ENCODE results near the gene ADAM10.

Gene ADAM10

DNA sequence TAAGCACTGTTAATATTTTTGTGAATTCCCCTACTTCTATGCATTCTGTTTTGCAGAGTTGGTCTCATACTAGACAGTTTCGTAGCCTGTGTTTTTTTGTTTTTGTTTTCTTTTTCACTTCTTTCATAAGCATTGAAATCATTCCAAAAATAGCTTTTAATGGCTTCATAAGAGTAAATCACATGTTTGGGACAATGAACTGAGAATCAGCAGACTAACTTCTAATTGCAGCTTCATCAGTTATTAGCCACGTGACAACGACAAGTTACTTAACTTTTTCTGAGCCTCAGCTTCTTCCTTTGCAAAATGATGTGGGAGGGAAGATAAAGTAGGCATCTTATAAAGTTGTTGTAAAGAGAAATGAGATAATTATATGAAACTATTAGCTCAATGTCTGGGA is 193.0 kb downstream of the ADAM10 start:
- in situ Hi-C loops (cut with MboI; ENCODE audit: low sequenced_read_pairs), result no loop called here
- no peak overlapping the region for H3K4me3 ChIP-seq
- no peaks in the 10 kb centered on the region for H3K27me3 ChIP-seq (ENCODE audit: low read depth)
- no peak for DNase-seq (ENCODE audit: low spot score in 2 of 2)
- H3K36me3 ChIP-seq (replicated peaks), result no peaks in the 10 kb centered on the region
- no peaks in the 10 kb centered on the region for H3K9me3 ChIP-seq
- H3K4me1 ChIP-seq, result no peaks in the 10 kb centered on the region

DNA sequence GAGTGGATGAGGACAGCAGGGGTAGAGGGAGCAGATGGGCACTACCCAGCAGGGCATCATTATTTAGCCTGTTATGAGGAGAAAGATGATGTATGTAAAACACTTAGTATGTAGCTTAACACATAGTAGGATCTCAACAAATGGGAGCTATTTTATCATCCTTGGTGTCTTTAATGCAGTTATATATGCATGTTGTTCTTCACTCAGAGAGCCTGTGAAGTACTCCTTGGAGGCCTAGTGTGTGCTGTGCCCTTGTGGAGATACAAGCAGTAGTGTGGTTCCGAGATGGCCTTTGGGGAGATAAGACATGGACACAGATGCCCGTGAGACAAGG is 193.5 kb downstream of the ADAM10 start:
- in situ Hi-C loops (cut with MboI; ENCODE audit: low sequenced_read_pairs), result no loop called here

DNA sequence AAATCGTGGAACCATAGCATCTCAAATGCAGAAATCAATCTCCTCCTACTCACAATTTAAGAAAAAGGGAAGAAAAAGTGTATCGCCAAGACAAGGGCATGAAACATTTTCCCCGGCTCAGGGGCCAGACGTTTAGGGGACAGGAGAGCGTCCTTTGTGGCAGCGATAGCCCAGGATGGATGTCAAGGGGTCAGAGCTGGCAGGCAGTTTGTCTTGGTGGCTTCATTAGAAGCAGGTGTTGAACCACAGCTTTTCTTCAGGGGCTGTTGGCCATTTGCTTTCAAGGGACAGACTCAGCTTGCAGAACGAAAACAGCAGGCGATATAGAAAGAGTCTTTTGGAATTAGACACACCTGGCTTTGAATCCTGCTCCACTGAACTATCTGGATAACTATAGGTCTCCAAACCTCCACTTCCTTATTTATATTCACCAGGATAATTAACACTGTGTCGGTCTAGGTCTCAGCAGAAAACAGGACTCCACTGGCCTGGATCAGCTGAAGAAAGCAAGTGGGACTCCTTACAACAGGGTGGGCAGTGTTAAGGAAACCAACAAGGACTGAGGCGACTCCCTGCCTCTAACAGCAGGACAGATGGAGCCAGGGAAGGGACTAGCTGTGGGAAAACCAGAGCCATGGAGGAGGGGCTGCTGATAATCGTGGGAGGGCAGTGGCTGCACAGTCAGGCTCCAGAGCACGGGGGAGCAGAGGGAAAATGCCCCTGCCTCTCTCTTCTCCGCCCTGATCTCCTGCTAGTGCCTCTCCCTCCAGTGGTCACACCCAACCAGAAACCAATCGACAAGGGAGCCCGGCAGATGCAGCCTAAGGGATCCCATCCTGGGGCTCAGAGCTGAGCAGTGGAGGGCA is 194.1 kb downstream of the ADAM10 start:
- no peak for DNase-seq (ENCODE audit: low spot score in 2 of 2)
- Histone ChIP-seq H3K36me3 (replicated peaks) (no peaks in the 10 kb centered on the region), H3K4me1 (no peaks in the 10 kb centered on the region), H3K4me3 (no peak overlapping the region), H3K9me3 (no peaks in the 10 kb centered on the region), H3K27me3 (ENCODE audit: low read depth) (no peaks in the 10 kb centered on the region)
- in situ Hi-C loops (cut with MboI; ENCODE audit: low sequenced_read_pairs), result no loop called here

More for the DNA sequence above, 193.5 kb downstream of the ADAM10 start:
- H3K4me3 ChIP-seq, result no peak overlapping the region
- DNase-seq (ENCODE audit: low spot score in 2 of 2), result no peak
- no peaks in the 10 kb centered on the region for H3K27me3 ChIP-seq (ENCODE audit: low read depth)
- H3K9me3 ChIP-seq, result no peaks in the 10 kb centered on the region
- no peaks in the 10 kb centered on the region for H3K4me1 ChIP-seq
- H3K36me3 ChIP-seq (replicated peaks), result no peaks in the 10 kb centered on the region

DNA sequence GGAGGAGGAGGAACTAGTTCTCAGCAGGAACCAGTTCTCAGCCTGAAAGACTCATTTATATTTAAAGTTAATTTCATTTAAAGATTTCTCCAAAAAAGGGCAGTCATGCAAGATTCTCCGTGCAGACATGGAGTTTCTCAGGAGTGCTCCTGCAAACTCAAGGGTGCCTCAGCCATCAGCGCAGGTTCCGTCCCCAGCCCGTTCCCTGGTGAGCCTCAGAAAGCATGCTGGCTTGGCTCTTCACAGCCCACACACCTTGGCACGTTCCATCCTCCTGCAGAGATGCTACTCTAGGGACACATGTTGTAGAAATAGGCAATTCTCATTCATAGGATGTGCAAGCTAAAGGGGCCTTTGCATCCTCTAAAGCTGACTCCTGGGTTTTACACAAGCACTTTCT is 194.7 kb downstream of the ADAM10 start:
- Histone ChIP-seq H3K27me3 (ENCODE audit: low read depth) (no peaks in the 10 kb centered on the region), H3K9me3 (no peaks in the 10 kb centered on the region), H3K4me1 (no peaks in the 10 kb centered on the region), H3K4me3 (no peak overlapping the region), H3K36me3 (replicated peaks) (no peaks in the 10 kb centered on the region)
- no peak for DNase-seq (ENCODE audit: low spot score in 2 of 2)
- in situ Hi-C loops (cut with MboI; ENCODE audit: low sequenced_read_pairs), result no loop called here

DNA sequence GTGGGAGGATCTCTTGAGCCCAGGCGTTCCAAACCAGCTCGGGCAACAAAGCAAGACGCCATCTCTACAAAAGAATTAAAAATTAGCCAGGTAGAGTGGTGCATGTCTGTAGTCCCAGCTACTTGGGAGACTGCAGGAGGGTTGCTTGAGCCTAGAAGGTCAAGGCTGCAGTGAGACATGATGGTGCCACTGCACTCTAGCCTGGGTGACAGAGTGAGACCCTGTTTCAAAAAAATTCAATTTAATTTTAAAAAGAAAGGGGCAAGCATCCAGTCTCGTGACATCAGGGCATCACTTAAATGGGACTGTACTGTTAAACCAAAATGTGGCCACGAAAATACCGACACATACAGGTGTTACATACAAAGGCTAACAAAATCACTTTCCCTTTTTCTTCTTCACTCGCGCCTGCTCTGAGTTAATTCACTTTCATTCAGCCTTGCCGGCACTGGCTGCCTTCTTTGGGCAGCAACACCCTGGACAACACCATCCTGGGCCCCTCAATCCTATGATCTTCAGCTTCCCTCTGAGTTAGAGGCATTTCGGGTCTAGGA is 196.1 kb downstream of the ADAM10 start:
- no peak for DNase-seq (ENCODE audit: low spot score in 2 of 2)
- H3K4me1 ChIP-seq, result no peaks in the 10 kb centered on the region

DNA sequence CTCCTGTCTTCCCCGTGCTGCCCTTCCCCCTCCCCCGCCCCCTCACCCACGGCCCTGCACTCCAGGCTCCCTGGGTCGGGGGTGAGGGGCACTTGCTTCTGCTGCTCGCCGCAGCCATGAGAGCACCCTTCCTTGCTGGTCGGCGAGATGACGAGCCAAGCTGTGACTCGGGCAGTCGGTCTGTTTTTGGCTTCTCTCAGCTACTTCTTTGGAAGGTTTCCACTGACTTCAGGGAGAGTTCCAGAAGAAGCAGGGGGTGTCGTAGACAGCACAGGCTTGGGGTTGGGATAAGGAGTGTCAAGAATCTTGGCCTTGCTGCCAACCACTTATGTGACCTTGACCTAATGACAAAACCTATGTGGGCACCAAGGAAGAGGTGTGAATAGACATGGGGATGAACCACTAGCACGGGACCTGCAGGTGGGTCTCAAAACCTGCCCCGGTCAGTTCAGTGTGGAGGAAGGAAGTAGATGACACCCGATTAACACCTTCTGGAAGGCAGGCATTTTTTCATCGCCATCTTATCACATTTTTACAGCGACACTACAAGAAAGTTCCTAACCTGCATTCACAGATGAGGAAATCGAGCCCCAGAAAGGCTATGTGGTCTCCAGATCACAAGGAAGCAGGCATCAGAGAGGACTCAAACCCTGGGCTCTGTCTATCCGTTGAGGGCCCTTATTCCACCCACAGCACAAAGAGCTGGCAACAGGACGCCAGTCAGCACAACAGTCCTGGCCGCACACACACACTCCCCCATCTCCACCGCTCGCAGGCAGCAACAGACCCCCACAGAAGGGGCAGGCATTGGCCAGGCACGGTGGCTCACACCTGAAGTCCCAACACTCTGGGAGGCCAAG is 196.8 kb downstream of the ADAM10 start:
- Histone ChIP-seq H3K4me1 (no peaks in the 10 kb centered on the region), H3K27me3 (ENCODE audit: low read depth) (no peaks in the 10 kb centered on the region), H3K9me3 (no peaks in the 10 kb centered on the region), H3K36me3 (replicated peaks) (no peaks in the 10 kb centered on the region), H3K4me3 (no peak overlapping the region)
- in situ Hi-C loops (cut with MboI; ENCODE audit: low sequenced_read_pairs), result no loop called here
- DNase-seq (ENCODE audit: low spot score in 2 of 2), result no peak

More for the DNA sequence above, 196.1 kb downstream of the ADAM10 start:
- Histone ChIP-seq H3K27me3 (ENCODE audit: low read depth) (no peaks in the 10 kb centered on the region), H3K36me3 (replicated peaks) (no peaks in the 10 kb centered on the region), H3K4me3 (no peak overlapping the region), H3K9me3 (no peaks in the 10 kb centered on the region)
- in situ Hi-C loops (cut with MboI; ENCODE audit: low sequenced_read_pairs), result no loop called here

DNA sequence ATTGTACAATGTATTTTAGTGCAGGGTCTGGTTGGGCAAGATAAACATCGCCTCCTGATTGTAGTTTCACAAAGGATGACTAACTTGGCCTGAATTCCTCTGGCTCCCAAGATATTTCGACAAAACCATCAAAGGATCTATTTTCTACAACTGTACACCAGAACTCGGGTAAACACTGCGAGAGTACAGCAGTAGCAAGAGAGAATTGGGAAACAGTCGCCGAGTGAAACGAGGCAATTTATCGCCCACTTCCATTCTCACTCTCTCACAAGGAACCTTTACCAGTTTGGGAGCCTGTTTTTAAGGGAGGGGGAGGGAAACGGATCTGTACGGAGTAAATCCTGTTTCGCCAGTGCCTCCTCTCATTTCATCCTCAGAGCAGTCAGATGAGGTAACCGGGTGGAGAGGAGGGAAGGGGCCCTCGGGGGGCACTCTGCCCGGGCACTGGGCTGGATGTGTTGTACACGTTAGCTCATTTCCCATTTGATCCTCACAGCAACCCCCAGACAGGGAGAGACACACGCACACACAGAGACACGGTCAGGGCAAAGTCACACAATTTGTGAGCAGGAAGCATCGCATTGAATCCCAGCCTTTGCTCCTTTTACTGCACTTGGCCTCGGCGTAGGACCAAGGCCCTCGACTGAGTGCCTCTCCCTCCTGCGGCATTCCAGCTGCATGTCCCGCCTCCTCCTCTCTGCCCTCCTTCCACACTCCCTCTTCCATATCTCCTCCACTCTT is 197.6 kb downstream of the ADAM10 start:
- H3K4me3 ChIP-seq, result no peak overlapping the region
- no peaks in the 10 kb centered on the region for H3K9me3 ChIP-seq
- no peaks in the 10 kb centered on the region for H3K4me1 ChIP-seq
- in situ Hi-C loops (cut with MboI; ENCODE audit: low sequenced_read_pairs), result no loop called here
- no peaks in the 10 kb centered on the region for H3K27me3 ChIP-seq (ENCODE audit: low read depth)
- H3K36me3 ChIP-seq (replicated peaks), result no peaks in the 10 kb centered on the region
- no peak for DNase-seq (ENCODE audit: low spot score in 2 of 2)

DNA sequence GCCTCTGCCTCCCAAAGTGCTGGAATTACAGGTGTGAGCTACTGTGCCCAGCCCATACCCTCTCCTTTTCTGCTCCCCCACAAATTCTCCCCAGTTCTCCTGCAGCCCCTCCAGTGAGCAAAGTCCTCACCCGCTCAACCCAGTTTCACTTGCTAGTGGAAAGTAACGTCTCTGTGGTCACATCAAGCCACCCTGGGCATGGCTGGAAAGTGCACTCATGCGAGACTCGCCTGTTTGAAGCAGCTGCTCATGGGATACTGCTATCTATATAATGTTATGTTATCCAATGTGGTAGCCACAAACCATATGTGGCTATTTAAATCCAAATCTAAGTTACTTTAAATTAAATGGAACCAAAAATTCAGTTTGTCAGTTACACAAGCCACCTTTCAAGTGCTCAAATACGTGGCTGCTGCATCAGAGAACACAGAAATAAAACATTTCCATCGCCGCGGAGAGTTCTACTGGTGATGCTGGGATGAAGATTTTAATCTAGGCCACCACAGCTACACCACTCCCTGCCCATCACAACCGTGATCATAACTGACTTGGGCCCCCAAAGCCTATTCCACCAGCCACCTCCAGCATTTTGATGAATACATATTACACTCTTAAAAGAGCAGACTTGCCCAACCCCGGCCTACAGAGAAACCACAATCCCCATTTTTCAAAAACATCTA is 198.3 kb downstream of the ADAM10 start:
- no peaks in the 10 kb centered on the region for H3K9me3 ChIP-seq
- no peaks in the 10 kb centered on the region for H3K4me1 ChIP-seq
- no peak overlapping the region for H3K4me3 ChIP-seq
- no peak for DNase-seq (ENCODE audit: low spot score in 2 of 2)
- in situ Hi-C loops (cut with MboI; ENCODE audit: low sequenced_read_pairs), result no loop called here
- H3K27me3 ChIP-seq (ENCODE audit: low read depth), result no peaks in the 10 kb centered on the region
- H3K36me3 ChIP-seq (replicated peaks), result no peaks in the 10 kb centered on the region

DNA sequence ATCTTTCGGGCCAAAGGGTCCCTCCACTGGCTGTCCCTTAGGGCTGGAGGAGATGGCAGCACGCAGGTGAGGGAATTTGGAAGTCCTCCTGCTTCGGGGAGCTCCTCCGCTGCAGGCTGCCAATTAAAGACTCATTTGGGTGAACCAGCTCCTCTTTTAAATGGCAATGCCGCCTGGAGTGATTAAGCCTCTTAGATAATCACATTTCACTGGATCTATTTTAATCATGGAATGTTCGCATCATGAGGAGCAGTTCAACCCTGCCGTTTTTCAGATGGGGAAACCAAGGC is 199.8 kb downstream of the ADAM10 start:
- DNase-seq (ENCODE audit: low spot score in 2 of 2), result no peak
- H3K4me3 ChIP-seq, result no peak overlapping the region
- H3K27me3 ChIP-seq (ENCODE audit: low read depth), result no peaks in the 10 kb centered on the region
- H3K36me3 ChIP-seq (replicated peaks), result no peaks in the 10 kb centered on the region
- in situ Hi-C loops (cut with MboI; ENCODE audit: low sequenced_read_pairs), result no loop called here
- no peaks in the 10 kb centered on the region for H3K4me1 ChIP-seq
- no peaks in the 10 kb centered on the region for H3K9me3 ChIP-seq

DNA sequence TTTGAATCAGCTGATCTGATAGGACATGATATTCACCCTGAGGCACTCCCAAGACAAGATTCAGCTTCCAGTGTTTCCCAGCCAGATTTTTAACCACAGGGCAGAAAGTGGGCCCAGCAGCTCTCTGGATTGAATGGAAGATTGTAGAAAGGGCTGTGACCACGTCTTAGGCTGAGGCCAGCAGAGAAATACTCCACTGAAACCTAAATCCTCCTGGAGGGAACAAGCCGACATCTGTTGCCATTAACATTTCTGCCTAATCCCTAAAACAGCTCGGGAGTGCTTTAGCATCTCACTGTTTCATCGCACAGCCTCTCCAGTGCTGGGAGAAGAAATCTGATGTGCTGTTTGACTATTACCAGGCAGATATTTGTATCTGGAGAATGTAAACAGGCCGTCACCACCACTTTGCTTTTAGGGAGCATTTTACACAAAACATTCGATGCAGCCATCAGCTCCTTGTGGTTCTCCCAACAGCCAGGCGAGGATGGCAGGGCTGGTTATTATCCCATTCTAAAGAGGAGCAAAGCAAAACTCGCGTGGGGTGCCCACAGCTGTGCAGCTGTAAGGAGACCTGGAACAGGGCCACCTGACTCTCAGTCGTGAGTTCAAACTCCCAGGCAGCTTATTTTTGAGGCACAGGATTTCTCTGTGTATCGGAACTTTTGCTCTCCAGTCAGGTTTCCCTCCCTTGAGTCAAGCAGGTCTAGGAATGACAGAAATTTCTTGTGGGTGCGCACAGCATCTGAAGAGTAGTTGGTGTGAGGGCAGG is 200.3 kb downstream of the ADAM10 start:
- H3K36me3 ChIP-seq (replicated peaks), result no peaks in the 10 kb centered on the region
- no peaks in the 10 kb centered on the region for H3K4me1 ChIP-seq

DNA sequence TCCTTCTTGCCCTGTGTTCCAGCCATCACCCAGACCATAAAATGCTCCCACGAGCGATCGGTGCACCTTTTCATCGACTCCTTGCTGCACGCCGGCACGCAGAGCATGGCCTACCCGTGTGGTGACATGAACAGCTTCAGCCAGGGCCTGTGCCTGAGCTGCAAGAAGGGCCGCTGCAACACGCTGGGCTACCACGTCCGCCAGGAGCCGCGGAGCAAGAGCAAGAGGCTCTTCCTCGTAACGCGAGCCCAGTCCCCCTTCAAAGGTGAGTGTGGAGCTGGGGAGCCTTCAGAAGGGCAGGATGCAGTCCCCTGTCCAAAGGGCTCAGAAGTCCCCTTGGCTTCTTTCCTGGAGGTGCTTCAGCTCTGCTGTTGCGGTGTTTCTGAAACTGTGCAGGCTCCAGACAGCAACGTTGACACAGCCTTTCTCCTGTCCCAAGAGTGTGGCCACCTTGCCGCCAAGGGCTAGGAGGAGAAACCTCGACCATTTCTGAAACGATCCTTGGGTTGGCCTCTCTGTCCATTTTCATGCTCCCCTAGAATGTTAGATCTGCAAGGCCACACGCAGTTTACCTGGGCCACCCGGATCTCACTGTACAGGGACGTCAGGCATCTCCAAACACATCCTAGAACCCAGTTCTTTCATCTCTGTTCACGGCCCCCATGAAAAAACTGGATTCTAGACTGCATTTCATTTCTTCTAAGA is 201.0 kb downstream of the ADAM10 start:
- no peaks in the 10 kb centered on the region for H3K36me3 ChIP-seq (replicated peaks)
- in situ Hi-C loops (cut with MboI; ENCODE audit: low sequenced_read_pairs), result no loop called here
- DNase-seq (ENCODE audit: low spot score in 2 of 2), result no peak
- no peaks in the 10 kb centered on the region for H3K9me3 ChIP-seq
- no peak overlapping the region for H3K4me3 ChIP-seq
- H3K4me1 ChIP-seq, result no peaks in the 10 kb centered on the region
- H3K27me3 ChIP-seq (ENCODE audit: low read depth), result no peaks in the 10 kb centered on the region

More for the DNA sequence above, 200.3 kb downstream of the ADAM10 start:
- no peak for DNase-seq (ENCODE audit: low spot score in 2 of 2)
- in situ Hi-C loops (cut with MboI; ENCODE audit: low sequenced_read_pairs), result no loop called here
- Histone ChIP-seq H3K4me3 (no peak overlapping the region), H3K27me3 (ENCODE audit: low read depth) (no peaks in the 10 kb centered on the region), H3K9me3 (no peaks in the 10 kb centered on the region)

DNA sequence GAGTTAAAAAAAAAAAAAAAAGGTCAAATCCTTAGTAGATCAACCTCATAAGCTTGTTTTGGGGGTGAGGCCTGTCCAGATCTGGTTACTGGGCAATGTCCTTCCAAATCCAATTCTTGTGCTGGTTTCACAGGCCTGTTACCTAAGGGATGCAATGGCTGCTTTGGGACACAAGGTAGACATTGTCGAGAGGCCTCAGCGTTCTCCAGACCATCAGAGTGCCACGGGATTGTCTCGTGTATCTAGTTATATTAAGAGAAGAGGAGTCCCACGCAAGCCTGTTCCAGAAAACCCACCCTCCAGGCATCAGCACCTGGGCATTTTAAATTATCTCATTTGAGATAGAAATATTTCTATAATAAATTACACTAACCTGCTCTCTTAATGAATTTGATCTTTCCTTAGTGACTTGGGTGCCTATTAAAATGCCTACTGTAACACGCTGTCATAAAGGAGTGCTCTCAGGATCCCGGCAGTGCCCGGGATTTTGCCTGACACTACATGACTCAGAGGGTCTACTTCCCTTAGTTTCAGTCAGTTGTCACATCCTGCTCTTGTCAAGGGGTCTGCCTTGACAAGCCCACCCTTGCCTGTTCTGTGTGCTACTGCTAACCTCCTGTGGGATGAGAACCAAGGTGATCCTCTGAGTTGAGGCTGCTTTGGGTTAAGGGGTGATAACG is 201.7 kb downstream of the ADAM10 start:
- in situ Hi-C loops (cut with MboI; ENCODE audit: low sequenced_read_pairs), result no loop called here
- no peaks in the 10 kb centered on the region for H3K27me3 ChIP-seq (ENCODE audit: low read depth)
- no peak for DNase-seq (ENCODE audit: low spot score in 2 of 2)
- H3K36me3 ChIP-seq (replicated peaks), result no peaks in the 10 kb centered on the region
- H3K4me1 ChIP-seq, result no peaks in the 10 kb centered on the region
- no peaks in the 10 kb centered on the region for H3K9me3 ChIP-seq
- H3K4me3 ChIP-seq, result no peak overlapping the region

Measured in HAP-1 (cell line).